Erythroblast (primary cell): Measurements from ENCODE around the gene GALNT6.
A peak's percentile ranks its signal among the peaks of the same experiment; 100 is the strongest.

ENCODE experiments used
- GATA1 ChIP-seq: IDR thresholded peaks from 2 replicates; pipeline ENCODE4 v1.6.1; 2011; ENCODE audit warnings: low read depth, mild to moderate bottlenecking, control low read depth, low read length, moderate library complexity
- POLR2A ChIP-seq: IDR thresholded peaks from 2 replicates; pipeline ENCODE4 v1.6.1; 2011; ENCODE audit warnings: mild to moderate bottlenecking, low read length

- TF ChIP-seq POLR2A = peak; percentile 41
- TF ChIP-seq GATA1 = peak; percentile 84
Observed at GRCh38 chr12:51395283-51396230, 4.4 kb upstream of the GALNT6 start.
